KOPT-K1 (cell line): ENCODE results near the gene GID8.
"Not testable (repeated sequence)": the region's sequence is repeated elsewhere in the genome, so short reads cannot be mapped to it uniquely, and the experiment has no call there.

Source experiments
- H3K27ac ChIP-seq: fragments of 200-600 bp; sonication (generic); 2 replicates; pipeline ENCODE4 v1.5.1; 2016; ENCODE audit warnings: antibody characterized with exemption, mild to moderate bottlenecking, low read depth, low read length; ENCODE audit not compliant: poor library complexity, severe bottlenecking
- H3K36me3 ChIP-seq: fragments of 200-600 bp; sonication (generic); 2 replicates; pipeline ENCODE4 v1.5.1; 2017; ENCODE audit warnings: antibody characterized with exemption, mild to moderate bottlenecking, low read length, moderate library complexity; ENCODE audit not compliant: insufficient read depth
- H3K9me3 ChIP-seq: fragments of 200-600 bp; sonication (generic); 2 replicates; pipeline ENCODE4 v1.5.1; 2017; ENCODE audit warnings: antibody characterized with exemption, low read length, mild to moderate bottlenecking; ENCODE audit not compliant: insufficient read depth, poor library complexity, severe bottlenecking

GID8 gene

DNA sequence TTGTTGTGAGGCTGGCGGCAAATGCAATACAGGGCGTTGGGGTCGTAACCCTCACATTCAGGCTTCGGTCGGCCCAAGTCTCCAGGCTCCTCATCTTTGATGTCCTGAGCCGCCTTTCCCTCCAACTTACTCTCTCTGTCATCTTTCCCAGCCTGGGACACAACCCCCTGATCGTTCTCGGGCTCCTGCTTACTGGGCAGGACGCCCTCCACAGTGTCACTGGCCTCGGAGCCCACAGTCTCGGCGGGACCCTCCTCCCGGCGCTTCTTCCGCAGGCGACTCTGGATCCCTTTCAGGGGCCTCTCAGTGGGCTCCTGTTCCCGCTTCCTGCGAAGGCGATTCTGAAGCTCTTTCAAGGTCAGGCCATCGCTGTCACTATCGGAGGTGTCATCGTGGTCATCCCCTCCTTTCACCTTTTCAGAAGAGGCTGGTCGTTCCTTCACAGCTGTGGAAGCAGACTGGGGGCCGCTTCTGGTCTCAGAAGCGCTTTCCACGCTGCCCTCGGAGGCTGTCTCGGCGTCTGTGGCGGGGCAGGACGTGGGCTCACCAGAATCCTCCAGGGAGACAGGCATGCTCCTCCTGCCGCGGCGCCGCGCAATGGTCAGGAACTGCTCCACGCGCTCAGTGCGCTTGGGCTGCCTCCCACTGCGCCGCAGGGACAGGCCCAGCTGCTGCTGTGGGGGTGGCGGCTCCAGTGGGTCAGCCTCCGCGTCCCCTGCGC is 27.0 kb upstream of the GID8 start:
- Histone ChIP-seq H3K27ac (no peak overlapping the region), H3K36me3 (peaks cover 84% of the 10 kb centered on the region), H3K9me3 (no peaks in the 10 kb centered on the region)

DNA sequence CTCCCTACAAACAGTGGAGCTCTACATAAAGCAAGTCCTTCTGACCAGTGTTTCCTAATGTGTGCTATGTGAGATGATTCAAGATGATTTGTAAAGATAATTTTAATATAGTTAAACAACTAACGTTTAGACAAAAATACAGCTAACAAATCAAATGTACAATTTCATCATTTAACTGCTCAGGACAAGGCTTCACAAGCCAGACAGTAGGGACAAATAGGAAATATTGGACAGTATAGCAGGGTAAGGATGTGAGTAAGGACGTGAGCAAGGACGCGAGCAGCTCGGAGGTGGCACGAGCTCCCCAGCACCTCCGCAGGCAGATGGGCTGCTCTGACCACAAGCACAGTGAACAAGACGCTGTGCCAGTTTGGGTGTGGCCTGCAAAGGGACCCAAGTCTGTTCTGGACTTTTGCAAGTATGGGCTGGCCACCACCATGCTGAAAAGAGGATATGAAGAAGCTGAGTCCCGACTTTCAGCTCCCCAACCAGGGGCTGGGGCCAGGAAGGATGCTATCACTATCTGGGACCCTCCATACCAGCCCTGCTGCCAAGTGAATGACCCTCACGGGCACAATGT is 26.2 kb upstream of the GID8 start:
- Histone ChIP-seq H3K36me3 (peaks cover 76% of the 10 kb centered on the region), H3K27ac (no peak overlapping the region), H3K9me3 (no peaks in the 10 kb centered on the region)

GRCh38 chr20:62913043-62913630 is 24.8 kb upstream of the GID8 start:
- peaks cover 67% of the 10 kb centered on the region for H3K36me3 ChIP-seq

GRCh38 chr20:62914436-62914835 is 23.5 kb upstream of the GID8 start:
- Histone ChIP-seq H3K9me3 (no peaks in the 10 kb centered on the region), H3K36me3 (peaks cover 54% of the 10 kb centered on the region), H3K27ac (no peak overlapping the region)

More at GRCh38 chr20:62913043-62913630, 24.8 kb upstream of the GID8 start:
- H3K27ac ChIP-seq: no peak overlapping the region
- no peaks in the 10 kb centered on the region for H3K9me3 ChIP-seq

DNA sequence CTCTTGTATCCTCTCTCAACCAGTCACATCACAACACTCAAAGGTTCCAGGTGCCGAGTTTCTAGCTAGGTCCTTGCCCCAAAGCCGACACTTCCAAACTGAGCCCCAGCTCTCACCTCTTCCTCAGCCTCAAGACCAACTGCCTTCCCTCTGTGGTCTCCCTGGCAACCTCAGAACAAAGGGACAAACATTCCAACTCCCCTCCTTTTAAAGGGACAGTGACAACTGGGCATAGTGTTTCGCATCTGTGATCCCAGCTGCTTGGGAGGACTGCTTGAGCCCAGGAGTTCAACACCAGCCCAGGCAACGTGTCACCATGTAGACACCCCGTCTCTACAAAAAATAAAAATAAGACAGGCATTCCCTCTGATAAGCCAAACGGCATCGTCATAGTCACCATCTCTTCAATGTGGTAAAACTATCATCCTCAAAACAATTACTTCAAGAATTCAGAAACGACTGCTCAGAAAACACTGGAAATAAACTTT is 22.9 kb upstream of the GID8 start:
- H3K9me3 ChIP-seq: no peaks in the 10 kb centered on the region
- H3K36me3 ChIP-seq: peaks cover 48% of the 10 kb centered on the region
- no peak overlapping the region for H3K27ac ChIP-seq

DNA sequence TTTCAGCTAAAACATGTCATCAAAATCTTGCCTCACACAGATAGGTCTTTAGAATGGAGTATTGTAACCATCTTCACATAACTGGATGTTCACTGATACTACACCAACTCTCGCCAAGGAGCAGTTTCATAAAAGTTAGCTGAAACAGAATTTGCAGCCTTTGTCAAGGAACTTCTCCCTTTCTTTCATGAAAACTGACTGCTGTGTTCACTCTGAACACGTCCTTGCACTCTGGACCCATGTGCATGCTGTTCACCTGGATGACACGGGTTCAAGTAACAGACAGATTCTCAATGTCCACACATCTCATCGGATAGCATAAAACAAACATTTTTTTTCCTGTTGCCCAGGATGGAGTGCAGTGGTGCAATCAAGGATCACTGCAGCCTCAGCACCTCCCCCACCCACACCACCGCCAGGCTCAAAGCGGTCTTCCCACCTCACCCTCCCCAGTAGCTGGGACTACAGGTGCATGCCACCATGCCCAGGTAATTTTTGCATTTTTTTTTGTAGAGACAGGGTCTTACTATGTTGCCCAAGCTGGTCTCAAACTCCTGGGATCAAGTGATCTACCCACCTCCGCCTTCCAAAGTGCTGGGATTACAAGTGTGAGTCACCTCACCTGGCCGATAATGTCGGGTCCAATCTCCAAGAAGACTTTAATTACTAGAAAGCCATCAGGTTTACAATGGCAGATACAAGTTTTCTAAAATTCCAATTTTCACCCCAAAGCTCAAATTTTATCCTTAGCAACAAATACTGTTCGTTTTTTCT is 21.1 kb upstream of the GID8 start:
- Histone ChIP-seq H3K36me3 (peaks cover 29% of the 10 kb centered on the region), H3K9me3 (no peaks in the 10 kb centered on the region), H3K27ac (no peak overlapping the region)

GRCh38 chr20:62917720-62918119 is 20.2 kb upstream of the GID8 start:
- H3K9me3 ChIP-seq: no peaks in the 10 kb centered on the region
- no peak overlapping the region for H3K27ac ChIP-seq
- peaks cover 21% of the 10 kb centered on the region for H3K36me3 ChIP-seq

- peaks cover 16% of the 10 kb centered on the region for H3K36me3 ChIP-seq
- no peaks in the 10 kb centered on the region for H3K9me3 ChIP-seq
- H3K27ac ChIP-seq: peak overlapping the region; percentile 54
These were observed 19.8 kb upstream of the GID8 start for GRCh38 chr20:62918147-62918546.

GRCh38 chr20:62918831-62919230 is 19.1 kb upstream of the GID8 start:
- H3K27ac ChIP-seq: peak overlapping the region; percentile 54

GRCh38 chr20:62920039-62920645 is 17.8 kb upstream of the GID8 start:
- H3K27ac ChIP-seq: peak overlapping the region; percentile 54
- 0 out of 2 replicates have a peak, but pooled peaks cover 5% of the 10 kb centered on the region for H3K36me3 ChIP-seq
- no peaks in the 10 kb centered on the region for H3K9me3 ChIP-seq

More at GRCh38 chr20:62918831-62919230, 19.1 kb upstream of the GID8 start:
- 0 out of 2 replicates have a peak, but pooled peaks cover 10% of the 10 kb centered on the region for H3K36me3 ChIP-seq
- H3K9me3 ChIP-seq: no peaks in the 10 kb centered on the region

- 0 out of 2 replicates have a peak, but pooled peaks cover 5% of the 10 kb centered on the region for H3K36me3 ChIP-seq
- H3K27ac ChIP-seq: no peak overlapping the region
- no peaks in the 10 kb centered on the region for H3K9me3 ChIP-seq
These were observed 16.7 kb upstream of the GID8 start for GRCh38 chr20:62921119-62921687.

- H3K27ac ChIP-seq: peak overlapping the region; percentile 66
- H3K36me3 ChIP-seq: no peaks in the 10 kb centered on the region
- H3K9me3 ChIP-seq: no peaks in the 10 kb centered on the region
These were observed 15.5 kb upstream of the GID8 start for GRCh38 chr20:62922451-62922921.

DNA sequence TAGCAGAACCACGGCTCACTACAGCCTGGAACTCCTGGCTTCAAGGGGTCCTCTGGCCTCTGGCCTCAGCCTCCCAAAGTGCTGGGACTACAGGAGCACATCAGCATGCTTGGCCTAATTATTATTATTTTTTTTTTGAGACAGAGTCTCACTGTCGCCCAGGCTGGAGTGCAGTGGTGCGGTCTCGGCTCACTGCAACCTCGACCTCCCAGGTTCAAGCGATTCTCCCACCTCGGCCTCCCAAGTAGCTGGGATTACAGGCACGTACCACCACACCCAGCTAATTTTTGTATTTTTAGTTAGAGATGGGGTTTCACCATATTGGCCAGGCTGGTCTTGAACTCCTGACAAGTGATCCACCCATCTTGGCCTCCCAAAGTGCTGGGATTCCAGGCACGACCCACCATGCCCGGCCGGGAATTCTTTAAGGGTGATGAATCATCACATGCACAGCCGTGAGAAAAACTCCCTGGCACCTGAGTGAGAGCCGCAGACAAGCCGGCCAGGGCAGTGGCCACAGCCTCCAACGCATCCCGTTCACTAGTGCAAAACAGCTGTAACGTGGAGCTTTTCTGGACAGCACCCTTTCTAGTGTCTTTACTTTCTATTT is 14.8 kb upstream of the GID8 start:
- not testable (repeated sequence) for H3K36me3 ChIP-seq, H3K9me3 ChIP-seq
- H3K27ac ChIP-seq: peak overlapping the region; percentile 66
